A673 (cell line): ENCODE data around the gene MTR.

ENCODE experiments used
- CTCF ChIP-seq: fragments of 300-800, 200-600 bp; sonication (generic); conservative IDR thresholded peaks from 2 replicates; pipeline ENCODE4 v1.5.1; 2017; ENCODE audit warnings: low read depth, mild to moderate bottlenecking, antibody characterized with exemption, low read length, moderate library complexity, mixed read lengths
- EZH2 ChIP-seq: fragments of 200-600 bp; sonication (generic); IDR thresholded peaks from 2 replicates; pipeline ENCODE4 v1.6.1; 2017; ENCODE audit warnings: borderline replicate concordance, low read depth, mild to moderate bottlenecking, mixed read lengths, antibody characterized with exemption, low read length; ENCODE audit not compliant: poor library complexity, severe bottlenecking

- no peak for TF ChIP-seq CTCF
- TF ChIP-seq EZH2, result no peak
These were observed 29.3 kb upstream of the MTR start for GRCh38 chr1:236765831-236766230.
